GM18951 (cell line): ENCODE data around the gene FOXN3.

Experiments
- POLR2A ChIP-seq: IDR thresholded peaks from 4 replicates; pipeline ENCODE4 v1.6.1; 2011; ENCODE audit warnings: mild to moderate bottlenecking; ENCODE audit not compliant: insufficient read length, insufficient read depth; ENCODE audit errors: extremely low read depth
- in situ Hi-C: fragments of 300-500 bp; cut with MboI; formaldehyde crosslinking; loops from one replicate; pipeline ENCODE4 v1.12.0; 2022; ENCODE audit warnings: low sequenced_read_pairs, mixed read lengths, inconsistent platforms; ENCODE audit not compliant: unreplicated experiment

Gene FOXN3, protein sequence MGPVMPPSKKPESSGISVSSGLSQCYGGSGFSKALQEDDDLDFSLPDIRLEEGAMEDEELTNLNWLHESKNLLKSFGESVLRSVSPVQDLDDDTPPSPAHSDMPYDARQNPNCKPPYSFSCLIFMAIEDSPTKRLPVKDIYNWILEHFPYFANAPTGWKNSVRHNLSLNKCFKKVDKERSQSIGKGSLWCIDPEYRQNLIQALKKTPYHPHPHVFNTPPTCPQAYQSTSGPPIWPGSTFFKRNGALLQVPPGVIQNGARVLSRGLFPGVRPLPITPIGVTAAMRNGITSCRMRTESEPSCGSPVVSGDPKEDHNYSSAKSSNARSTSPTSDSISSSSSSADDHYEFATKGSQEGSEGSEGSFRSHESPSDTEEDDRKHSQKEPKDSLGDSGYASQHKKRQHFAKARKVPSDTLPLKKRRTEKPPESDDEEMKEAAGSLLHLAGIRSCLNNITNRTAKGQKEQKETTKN

DNA sequence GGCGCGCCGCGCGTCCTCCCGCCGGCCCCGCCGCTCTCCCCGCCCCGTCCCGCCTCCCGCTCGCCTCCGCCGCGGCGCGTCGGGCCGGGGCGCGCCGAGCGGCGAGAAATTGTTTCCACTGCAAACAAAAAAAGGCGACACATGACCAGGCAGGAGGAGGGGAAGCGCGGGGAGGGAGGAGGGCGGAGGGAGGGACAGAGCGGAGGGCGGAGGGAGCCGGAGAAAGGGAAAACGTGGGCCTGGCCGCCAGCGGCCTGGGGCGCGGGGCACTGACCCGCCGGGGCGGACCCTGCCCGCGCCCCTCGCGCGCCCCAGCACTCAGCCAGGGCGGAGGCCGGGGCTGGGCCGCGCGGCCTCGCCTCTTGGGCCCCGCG, at the start of gene FOXN3:
FOXN3 (minus strand) TSS at position 143 of the 374 bp plus-strand sequence. CDS start 4,757 bp downstream, outside the sequence.
- peak; percentile 42 for TF ChIP-seq POLR2A
- in situ Hi-C loops = loop anchor here (25.0 kb wide), 1 partner anchor 380 kb away; no protein-coding TSS in a partner anchor

DNA sequence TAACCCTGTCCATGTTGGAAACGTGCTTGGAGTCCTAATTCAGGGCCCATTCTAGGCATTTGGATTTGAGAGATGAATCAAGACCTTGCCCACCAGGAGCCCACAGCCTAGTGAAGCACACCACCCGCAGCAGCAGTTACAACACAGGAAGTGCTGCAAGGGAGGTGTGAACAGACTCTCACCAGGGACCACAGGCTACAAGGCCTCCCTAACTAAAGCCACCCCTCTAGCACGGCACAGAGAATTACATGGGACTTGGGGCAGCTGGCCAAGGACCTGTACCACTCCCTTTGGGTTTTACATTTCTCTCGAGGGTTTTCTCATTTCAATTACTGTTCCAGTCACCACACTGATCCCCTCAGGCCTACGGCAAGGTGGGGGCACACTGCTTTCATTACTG, 49.5 kb upstream of the FOXN3 start:
- TF ChIP-seq POLR2A = no peak
- in situ Hi-C loops = no loop called here

DNA sequence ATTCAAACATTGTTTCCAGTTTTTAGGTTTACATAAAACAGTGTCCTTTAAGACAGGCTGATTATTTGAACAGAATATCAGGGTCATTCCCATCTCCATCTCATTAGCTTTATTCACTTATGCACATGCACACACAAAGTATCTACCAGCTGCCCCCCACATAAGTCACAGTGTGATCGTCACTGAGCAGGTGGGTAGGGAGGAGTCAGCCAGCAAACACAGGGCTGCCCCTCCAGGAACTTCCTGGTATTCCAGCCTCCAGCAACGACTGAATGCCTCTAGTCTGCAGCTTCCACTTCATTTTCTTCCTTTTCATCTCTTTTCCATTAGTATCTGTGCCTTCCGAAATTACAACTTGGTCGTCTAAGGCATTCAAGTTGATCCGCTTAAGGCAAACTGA, 48.8 kb upstream of the FOXN3 start:
- no peak for TF ChIP-seq POLR2A
- in situ Hi-C loops = no loop called here

DNA sequence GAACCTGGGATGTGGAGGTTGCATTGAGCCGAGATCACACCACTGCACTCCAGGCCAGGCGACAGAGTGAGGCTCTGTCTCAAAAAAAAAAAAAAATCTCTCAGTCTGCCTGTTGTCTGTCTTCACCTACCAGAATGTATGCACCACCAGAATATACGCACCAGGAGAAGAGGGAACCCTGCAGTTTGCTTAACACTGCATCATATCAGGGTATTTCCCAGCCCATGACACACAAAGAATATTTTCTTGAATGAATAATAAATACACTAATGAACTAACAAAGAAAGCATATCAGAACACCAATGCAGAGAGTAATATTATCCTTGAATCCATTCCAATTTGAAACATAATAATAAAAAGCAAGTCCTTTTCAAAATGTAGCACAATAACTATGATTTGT, 44.2 kb upstream of the FOXN3 start:
- in situ Hi-C loops = no loop called here
- no peak for TF ChIP-seq POLR2A

DNA sequence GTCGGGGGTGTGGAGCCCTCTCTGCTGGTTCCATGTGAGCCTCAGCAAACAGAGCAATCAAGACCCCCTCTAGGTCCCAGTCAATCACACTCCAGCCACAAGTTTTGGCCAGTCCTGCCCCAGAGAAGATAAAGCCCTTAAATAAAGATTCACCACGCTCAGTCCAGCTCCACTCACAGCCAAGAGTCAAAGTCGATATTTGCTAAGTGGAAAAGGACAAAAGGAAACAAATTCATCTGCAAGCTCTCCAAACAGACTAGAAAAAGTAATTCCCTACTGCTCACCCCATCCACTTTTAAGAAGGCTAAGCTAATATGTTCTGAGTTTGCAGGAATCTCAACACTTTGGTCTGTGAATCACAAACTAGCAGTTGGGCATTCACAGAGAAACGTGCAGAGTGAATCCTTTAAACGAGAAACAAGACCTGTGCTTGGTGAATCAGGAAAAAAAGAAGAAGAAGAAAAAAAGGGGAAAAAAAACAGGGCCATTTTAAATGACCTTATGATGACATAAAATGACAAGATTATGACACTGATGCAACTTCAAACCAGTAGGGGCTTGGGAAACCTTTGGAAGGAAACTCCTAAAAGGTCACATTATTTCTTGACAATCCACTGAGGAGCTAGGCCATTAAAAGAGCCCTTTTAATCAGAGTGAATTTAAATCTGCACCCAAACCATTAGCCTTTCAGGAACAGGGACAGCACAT, 41.8 kb upstream of the FOXN3 start:
- no peak for TF ChIP-seq POLR2A
- in situ Hi-C loops = no loop called here

DNA sequence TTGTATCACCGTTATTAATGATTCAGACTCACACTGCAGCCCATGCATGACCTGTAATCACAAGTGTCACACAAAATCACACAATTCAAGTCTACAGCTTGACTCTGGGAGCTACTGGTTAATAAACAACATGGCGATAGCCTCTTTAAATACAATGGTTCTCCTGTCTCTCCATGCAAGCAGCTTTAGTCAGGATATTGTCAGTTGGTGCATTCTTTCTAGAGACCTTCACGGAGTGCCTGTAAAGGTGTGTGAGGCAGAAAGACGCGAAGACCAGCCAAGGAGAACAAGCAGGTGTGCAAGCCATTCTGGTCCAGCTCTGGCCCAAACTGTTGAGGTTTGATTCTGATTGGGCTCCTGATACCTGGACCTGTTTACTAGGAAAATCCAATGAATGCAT, 40.0 kb upstream of the FOXN3 start:
- in situ Hi-C loops = no loop called here
- no peak for TF ChIP-seq POLR2A

DNA sequence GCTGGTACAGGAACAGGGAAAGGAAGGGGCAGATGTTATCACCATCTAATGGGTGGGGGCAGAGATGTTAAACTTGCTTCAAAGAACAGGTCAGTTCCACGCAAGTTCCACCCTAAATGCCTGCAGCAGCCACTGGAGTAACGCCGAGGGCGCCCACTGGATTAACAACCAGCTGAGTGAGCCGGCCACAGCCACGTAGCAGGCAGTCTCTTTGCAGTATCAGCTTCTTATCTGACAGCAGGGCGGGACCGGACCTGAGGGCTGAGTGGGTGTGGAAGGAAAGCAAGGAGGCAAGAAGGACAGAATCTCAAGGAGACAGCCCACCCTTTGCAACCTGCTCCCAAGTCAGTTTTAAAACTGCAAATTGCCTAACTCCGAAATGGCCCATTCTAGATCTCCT, 38.4 kb upstream of the FOXN3 start:
- in situ Hi-C loops = no loop called here
- no peak for TF ChIP-seq POLR2A

DNA sequence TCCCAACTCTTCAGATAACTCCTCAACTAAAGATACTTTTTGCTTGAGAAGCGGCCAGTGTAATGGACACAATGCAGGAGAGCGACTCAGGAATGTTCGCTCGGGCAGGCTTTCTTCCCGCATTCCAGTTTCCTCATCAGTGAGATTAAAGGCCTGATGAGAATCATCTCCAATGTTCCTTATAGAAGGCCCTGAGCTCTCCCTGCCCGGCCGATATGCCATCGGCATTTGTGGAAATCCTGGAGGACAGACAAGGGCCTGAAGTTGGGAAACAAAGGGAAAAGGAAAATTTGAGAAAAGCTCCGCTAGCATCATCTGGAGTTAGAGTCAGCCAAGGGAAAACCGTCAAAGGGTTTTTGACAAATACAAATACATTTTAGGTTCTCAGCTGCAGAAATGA, 38.0 kb upstream of the FOXN3 start:
- TF ChIP-seq POLR2A = no peak
- in situ Hi-C loops = no loop called here

DNA sequence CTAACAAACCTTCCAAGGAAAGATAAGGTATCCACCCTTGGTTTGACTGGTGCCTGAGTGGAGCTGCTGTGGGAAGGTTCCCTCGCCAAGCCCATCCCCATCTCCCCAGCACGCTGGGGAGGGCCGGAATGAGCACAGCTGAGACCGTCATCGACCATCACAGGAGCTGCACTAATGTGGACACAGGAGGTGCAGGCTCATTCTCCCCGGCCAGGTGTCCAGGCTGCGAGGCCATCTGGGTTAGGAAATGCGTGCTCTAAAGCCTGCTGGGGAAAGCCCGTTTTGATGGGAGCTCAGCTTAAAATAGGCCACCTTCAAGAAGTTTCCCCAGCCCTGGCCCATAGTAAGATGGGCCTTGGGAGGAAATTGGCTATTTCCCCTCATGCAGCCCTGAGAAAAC, 35.2 kb upstream of the FOXN3 start:
- in situ Hi-C loops = no loop called here
- TF ChIP-seq POLR2A = no peak

DNA sequence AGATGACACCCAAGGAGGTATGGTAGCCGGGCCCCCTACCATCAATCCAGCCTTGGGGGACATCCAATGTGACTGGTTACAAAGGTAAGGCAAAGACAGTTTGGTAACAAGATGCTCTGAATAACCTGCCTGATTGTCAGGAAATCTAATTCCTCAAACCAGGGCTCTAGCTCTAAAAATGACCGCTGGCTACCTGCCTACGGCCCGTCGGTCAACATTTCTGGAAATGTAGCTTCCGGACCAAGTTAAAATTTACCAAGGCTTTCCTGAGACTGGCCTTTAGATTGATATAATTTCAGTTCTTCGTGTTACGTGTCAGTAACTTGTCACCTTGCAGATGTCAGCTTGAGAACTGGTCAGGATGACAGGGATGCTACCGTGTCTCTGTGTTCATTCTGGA, 34.2 kb upstream of the FOXN3 start:
- TF ChIP-seq POLR2A = no peak
- in situ Hi-C loops = no loop called here

DNA sequence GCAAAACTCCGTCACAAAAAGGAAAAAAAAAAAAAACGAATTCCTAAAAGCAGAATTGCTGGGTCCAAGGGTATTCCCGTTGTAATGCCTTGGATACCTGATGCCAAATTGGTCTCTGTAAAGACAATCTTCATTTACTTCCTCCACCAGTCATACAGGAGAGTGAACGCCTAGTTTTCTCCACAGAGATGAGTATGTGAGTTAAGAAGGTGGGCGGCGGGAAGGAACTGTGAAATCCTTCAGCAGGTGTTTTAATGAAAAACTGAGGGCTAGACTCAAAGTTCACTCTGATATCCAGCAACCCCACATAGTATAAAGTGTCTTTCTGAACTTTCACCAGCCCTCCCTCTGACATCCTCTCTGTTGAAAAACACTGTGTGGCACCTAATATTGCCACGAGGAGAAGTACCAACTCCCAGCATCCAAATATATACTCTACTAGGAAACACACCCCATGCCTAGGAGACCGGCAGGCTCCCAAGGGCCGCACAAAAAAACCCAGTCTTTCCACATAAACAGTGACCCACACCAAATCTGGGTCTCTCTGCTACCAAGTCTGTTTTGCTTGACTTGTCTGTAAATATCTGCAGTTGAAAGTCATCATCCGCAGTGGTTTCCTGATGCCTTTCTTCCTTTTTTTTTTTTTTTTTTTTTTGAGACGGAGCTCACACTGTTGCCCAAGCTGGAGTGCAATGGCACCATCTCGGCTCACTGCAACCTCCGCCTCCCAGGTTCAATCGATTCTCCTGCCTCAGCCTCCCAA, 30.3 kb upstream of the FOXN3 start:
- in situ Hi-C loops = no loop called here
- TF ChIP-seq POLR2A = no peak

DNA sequence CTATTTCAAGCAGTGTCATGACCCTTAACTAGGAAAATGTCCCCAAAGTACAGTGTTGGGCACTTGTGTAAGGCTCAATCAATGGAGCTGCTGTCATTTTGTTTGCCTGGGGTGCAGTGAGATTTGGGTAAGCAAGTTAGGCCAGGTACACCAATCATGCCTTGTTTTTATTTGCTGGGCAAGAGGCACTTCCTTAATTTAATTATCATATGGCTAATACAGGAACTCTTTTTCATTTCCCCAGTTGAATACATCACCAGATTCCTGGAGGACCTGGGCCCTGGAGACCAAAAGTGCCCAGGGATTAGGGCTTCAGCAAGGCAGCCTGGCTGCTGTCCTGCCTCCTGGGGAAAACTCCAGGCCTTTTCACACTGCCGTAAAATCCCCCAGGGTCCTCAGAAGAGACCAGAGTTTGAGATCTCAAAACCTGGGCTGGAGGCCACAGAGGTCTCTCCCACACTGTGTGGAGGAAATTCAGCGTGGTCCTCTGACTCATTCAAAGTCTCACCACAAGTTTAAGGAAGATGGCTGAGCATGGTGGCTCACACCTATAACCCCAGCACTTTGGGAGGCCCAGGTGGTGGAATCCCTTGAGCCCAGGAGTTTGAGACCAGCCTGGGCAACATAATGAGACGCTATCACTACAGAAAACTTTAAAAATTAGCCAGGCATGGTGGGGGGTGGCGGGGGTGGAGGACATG, 28.4 kb upstream of the FOXN3 start:
- in situ Hi-C loops = no loop called here

DNA sequence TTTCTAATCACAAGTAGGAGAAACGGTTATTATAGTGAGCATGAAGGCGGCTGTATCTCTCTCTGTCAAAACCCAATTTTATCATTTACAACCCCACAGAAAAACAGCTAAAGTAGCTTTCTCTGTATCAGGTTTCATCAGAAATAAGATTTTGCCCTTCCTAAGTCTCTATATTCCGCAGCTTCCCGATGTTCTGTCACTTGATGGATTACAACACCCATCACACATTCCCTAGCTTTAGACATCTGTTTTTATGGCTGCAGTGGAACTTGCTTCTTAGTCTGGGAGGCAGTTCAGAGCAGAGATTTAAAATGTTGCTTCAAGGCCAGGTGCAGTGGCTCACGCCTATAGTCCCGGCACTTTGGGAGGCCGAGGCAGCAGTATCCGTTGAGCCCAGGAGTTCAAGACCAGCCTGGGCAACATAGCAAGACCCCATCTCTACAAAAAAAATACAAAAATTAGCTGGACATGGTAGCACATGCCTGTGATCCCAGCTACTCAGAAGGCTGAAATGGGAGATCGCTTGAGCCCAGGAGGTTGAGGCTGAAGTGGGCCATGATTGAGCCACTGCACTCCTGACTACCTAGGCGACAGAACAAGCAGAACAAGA, 27.6 kb upstream of the FOXN3 start:
- no peak for TF ChIP-seq POLR2A
- in situ Hi-C loops = no loop called here

More for the DNA sequence above, 28.4 kb upstream of the FOXN3 start:
- no peak for TF ChIP-seq POLR2A

DNA sequence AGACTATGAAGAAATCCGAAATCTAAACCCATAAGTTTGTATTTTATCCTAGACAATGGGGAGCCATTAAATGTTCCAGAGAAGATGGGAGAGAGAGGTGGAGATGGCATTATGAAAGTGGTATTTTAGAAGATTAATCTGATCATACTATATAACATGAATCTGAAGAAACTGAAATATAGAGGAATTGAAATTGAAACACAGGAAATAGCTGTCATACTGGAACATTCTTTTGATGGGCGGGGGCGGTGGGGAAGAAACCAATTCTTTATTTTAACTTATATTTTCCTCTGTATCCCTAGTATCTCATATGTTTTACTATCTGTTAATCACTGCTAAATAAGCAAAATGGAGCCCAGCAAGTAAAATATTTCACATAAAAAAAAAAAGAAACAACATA, 27.0 kb upstream of the FOXN3 start:
- no peak for TF ChIP-seq POLR2A
- in situ Hi-C loops = no loop called here
